HuH-7 (cell line): ENCODE measurements around the gene DMD.

Experiments used
- DNase-seq: peaks from one replicate; pipeline ENCODE4 v3.0.0; 2011; ENCODE audit warnings: low spot score

Gene DMD

DNA sequence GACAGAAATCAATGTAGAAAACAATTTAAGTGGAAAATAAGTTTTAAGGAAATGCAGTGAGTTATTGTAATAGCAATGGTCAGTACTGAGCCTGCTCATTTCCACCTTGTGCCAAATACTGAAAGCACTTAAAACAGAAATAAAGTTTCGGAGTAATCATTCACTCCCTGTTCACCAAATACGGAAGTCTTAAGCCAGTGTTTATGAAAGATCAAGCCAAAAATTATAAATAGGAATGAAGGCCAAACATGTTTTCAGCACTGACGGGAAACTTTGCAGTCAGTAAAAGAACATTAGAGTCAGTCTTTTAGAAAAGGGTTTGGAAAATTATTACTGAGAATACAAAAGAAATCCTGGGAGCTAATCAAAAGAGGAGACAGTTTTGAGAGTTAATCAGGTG, 178.6 kb downstream of the DMD start:
- DNase-seq, result no peak

GRCh38 chrX:33014949-33015348, 196.4 kb downstream of the DMD start:
- DNase-seq, result no peak

GRCh38 chrX:33014086-33014485, 197.3 kb downstream of the DMD start:
- DNase-seq, result no peak

- no peak for DNase-seq
Measured at GRCh38 chrX:33001107-33001506, 210.2 kb downstream of the DMD start.

- no peak for DNase-seq
Measured at GRCh38 chrX:32998776-32999175, 212.6 kb downstream of the DMD start.

GRCh38 chrX:32995427-32995826, 215.9 kb downstream of the DMD start:
- DNase-seq, result no peak

DNA sequence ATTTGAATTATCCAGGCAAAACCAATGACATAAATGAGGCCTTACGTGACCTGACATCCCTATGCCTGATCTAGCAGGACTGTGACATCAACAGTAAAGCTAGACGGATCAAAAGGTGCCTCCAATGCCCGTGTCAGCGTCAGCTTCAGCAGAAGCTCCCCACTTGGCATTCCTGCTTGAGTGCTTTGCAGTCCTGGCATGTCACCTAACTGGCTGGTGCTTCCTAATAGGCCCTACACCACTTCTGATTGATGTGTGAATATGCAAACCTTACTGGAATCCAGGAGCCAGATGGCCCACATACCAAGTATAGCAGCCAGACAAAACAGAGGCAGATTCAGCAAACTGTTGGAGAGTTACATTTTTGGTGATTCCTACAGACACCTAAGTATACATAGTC, 224.2 kb downstream of the DMD start:
- no peak for DNase-seq

- DNase-seq, result no peak
Measured at GRCh38 chrX:32985544-32985943, 225.8 kb downstream of the DMD start.

DNA sequence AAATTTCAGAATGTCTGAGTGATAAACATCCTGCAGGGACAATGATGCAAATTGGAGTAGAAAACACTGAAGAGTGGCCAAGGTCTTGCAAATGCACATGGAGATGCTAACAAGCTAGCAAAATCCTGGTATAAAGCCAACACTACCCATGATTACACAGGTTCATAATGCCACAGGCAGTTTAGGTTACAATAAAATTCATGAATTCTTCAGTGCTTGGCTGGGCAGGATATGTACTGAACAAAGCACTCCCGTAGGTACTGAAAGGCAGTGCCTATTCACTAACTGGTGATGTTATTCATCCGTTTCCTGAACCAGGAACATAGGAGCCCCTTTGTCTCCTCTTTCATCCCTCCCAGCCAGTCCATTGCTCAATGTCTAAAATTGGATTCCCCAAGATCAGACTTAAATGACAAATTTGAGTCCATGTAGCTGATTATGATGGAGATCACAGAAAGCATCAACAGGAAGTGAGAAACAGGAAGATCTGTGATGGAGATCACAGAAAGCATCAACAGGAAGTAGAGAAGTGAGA, 244.5 kb downstream of the DMD start:
- DNase-seq, result no peak

- no peak for DNase-seq
Measured at GRCh38 chrX:32954125-32954524, 257.2 kb downstream of the DMD start.

DNA sequence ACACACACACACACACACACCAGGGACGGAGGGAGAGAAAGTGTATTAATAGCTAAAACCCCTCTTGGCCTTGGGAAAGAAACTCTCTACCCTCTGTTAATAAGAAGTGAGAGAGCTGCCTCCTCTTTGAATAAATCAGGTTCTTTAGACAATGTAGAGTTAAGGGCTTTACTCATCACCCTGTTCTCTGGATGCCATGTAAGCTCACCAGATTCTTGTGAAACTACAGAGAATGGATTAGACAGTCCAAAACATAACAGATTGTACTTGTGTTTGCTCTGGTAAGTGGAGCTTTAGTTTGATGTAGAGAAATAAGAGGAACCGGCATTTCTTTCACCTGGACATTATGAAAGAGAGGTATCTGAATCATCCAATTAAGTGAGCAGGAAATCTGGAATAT, 263.2 kb downstream of the DMD start:
- no peak for DNase-seq

DNA sequence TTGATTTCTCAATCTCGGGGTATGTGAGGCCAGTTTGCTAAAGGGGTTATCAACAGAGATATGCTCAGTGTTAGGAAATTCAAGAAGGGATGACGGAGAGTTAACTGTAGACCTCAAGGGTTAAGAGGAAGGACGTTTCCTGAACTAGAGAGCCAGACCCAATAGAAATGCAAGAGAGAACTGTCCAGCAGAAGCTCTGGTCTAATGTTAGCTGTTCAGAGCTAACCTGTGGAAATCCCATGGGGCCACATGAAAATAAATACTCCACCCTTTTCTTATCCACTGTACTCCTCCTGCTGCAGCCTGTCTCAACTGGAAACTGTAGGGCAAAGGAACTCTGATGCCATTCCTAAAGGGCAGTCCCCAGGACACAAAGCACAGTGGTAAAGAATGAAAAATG, 274.3 kb downstream of the DMD start:
- no peak for DNase-seq

GRCh38 chrX:32933548-32933947, 277.8 kb downstream of the DMD start:
- DNase-seq, result no peak

- no peak for DNase-seq
Measured at GRCh38 chrX:32929040-32929439, 282.3 kb downstream of the DMD start.

DNA sequence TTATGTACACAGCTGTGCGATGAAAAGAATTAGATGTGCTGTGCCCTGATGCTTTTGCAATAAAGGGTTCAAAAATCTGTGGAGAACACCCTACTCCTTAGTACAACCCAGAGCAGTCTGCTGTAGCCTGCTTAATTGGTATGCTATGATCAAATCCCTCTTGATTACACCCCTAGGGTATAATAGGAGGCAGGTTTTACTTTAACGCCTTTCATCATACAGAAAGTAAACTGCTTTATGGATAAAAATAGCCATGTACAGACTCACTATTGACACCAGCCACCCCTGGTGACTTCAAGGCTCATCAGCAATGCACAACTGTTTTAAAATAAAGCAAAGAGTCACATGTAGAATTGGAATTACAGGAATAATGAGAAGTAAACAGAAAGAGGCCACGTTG, 315.3 kb downstream of the DMD start:
- no peak for DNase-seq

DNA sequence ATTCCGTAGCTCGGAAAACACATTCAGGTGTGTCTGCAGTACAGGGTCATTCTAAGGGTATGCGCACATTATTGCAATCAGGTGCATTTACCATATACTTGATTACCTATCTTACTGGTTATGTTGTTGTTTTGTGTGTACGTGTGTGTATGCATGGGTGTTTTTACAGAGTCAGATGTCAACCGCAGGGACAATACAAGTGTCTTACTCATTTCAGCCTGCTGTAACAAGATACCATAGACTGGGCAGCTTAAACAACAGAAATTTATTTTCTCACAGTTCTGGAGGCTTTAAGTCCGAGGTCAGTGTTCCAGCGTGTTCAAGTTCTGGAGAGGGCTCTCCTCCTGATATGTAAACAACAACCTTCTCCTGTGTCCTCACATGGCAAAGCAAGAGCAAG, 316.7 kb downstream of the DMD start:
- DNase-seq, result no peak

DNA sequence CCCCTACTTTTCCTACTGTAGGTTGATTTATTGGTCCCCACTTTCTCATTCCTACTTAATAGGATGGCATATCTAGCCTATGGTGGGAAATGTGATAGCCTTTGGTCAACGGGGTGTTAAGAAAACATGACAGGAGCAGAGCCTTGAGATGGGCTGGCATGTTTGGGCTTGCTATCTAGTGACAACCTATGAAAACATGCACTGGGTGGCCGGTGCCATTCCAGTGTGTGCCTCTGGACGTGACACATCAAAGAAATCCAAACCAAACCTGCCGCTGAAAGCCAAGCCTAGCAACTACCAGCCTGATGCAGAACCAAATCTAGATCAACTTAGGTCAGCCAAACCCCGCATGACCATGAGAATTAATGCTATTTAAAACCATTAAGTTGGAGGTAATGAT, 317.6 kb downstream of the DMD start:
- DNase-seq, result no peak

DNA sequence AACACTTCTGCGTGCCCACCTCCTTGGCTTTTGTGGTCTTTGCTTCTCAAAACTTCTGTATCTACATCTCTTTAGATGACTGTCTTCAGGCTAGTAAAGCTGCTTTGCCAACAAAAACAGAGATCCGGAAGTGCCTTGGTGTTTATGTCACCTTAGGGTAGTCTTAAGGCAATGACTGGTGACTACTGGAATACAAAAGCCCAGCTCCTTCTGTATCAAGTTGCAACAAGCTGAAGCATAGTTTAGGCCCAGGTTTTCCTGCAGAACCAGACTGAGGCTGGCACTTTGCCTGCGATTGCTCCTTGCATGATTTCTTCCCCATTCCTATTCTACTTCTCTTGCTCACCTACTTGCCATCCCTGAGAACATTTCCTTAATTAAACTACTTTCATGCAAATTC, 333.8 kb downstream of the DMD start:
- no peak for DNase-seq

DNA sequence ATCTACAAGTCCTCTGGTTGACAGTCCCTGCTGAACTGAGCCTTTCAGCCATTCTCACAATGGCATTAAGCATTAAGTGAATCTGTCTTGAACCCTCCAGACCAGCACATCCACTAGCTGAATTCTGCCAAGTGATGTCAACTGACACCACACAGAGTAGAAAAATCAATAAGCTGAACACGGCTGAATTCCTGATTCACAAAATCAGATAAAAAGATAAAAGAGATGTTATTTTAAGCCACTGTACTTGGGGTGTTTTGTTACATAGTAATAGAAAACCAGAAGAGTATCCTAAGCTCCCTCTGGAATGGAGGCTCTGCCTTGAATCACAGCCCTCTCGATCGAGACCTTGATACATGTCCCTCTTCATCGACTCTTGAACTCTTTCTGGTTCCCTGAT, 336.5 kb downstream of the DMD start:
- no peak for DNase-seq

GRCh38 chrX:32873786-32874185, 337.6 kb downstream of the DMD start:
- no peak for DNase-seq

DNA sequence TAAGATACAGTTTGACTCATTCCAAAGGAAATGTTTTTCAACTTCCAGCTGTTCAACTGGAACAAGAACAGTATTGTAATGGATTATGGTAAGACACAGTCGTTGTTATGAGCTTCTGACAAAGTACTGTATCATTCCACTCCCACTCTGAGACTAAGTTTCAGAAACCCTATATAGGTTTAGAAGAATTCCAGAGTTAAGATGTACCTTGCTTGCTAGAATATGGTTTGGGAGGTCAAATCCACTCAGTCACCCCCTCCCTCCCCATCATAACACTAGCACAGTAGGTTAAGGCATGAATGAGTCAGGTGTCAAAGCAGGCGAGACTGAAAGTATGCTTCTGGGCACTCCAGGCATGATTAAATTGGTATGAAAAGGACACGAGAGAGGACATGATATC, 339.7 kb downstream of the DMD start:
- DNase-seq, result no peak

- peak; percentile 1 for DNase-seq
Measured at GRCh38 chrX:32868524-32868895, 342.8 kb downstream of the DMD start.

DNA sequence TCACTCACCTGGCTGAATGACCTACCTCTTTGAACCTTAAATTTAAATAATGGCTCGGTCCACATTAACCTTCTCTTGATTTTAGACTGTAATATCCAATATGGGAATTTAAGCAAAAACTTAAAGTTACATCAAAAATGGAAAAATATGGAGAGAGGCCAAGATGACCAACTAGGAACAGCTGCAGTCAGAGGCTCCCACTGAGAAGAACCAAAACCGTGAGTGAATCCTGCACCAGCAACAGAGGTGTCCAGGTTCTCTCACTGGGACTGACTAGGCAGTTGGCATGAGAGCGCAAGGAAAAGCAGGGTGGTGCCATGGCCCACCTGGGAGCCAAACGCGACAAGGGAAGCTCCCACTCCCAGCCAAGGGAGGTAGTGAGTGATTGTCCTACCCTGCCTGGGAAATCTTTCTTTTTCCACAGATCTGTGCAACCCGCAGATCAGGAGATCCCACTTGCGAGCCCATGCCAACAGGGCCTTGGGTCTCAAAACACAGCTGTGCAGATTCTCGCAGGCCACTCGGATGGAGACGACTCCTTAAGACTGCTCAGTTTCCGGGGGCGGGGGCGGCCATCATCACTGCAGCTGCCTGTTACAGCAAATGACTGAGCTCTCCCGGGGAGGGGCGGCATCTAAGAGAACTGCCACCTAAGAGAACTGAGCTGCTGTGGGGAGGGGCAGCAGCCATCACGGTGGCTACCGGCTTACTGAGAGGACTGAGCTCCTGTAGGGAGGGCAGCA, 343.4 kb downstream of the DMD start:
- no peak for DNase-seq

- no peak for DNase-seq
Measured at GRCh38 chrX:32852203-32852602, 359.1 kb downstream of the DMD start.
